HG03095 (cell line): ENCODE results near the gene FAM219A.
A peak's percentile ranks its signal among the peaks of the same experiment; 100 is the strongest.

Source experiments
- ATAC-seq: cut with Tn5 transposase; IDR thresholded peaks from one replicate; pipeline ENCODE4 v1.9.1; 2021; ENCODE audit warnings: moderate library complexity; ENCODE audit not compliant: unreplicated experiment

The FAM219A gene, protein sequence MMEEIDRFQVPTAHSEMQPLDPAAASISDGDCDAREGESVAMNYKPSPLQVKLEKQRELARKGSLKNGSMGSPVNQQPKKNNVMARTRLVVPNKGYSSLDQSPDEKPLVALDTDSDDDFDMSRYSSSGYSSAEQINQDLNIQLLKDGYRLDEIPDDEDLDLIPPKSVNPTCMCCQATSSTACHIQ

DNA sequence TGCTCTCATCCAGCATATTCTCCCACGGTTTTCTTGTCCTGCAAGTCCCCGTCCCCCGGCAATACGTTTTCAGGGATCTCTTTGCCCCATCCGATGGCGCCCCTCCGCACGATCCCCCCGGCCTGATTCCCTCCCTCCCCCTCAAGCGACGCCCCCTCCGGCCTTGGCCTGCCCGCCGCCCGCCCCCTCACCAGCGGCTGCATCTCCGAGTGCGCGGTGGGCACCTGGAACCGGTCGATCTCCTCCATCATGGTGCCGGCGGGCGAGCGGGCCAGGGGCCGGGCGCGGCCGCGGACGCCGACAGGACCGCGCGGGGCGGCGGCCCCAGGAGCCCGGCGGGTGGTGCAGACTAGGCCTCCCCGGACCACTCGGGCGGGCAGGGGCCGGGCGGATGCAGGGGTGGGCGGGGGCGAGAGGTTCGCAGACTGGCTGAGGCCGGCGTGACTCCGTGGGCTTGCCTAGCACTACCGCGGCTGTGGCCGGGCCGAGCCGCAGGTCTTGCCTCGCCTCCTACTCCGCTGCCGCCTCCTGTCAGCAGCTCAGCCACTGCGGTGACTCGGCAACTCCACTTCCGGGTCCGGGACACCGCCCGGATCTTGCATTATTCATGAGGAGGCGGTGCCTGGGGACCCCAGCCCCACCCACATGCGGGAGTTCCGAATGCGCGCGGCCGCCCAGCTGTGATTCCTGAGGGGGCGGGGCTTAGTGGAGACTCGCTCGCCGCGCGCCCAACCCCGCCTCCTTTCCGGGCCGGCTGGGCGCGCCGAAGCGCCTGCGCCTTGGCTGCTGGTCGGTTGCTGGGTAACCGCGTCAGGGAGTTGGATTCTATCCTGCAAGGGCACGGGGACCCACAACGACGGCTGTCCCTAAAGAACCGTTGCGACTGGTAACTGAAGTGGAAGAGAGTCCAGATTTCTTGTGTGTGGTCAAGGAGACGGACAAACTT lies at the start of gene FAM219A, which contains the start of gene DNAI1:
Gene FAM219A (minus strand): TSS at position 558 of the 946 bp plus-strand sequence. CDS start 307 bp downstream, at position 251.
Gene DNAI1 (plus strand): TSS at position 793 of the 946 bp plus-strand sequence. CDS start 201 bp downstream, outside the sequence.
- ATAC-seq: peak; percentile 99

DNA sequence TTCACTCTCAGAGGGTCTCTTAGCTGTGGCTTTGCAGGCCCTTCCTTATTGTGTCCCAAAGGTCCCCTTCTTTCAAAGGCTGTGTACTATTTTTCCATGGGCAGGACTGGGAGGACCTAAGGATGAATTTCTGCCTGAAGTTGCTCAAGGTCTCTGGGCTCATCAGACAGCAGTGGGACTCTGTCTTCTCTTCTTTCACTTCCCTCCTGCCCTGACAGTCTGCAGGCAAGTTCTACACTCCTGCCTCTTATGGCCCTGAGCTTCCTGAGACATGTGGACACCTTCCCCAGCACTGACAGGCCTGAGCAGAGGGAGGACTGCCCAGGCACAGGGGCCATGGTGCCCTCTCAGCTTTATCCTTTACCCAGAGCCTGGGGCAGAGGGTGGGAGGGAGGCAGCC lies 49.6 kb upstream of the FAM219A start:
- ATAC-seq: no peak

DNA sequence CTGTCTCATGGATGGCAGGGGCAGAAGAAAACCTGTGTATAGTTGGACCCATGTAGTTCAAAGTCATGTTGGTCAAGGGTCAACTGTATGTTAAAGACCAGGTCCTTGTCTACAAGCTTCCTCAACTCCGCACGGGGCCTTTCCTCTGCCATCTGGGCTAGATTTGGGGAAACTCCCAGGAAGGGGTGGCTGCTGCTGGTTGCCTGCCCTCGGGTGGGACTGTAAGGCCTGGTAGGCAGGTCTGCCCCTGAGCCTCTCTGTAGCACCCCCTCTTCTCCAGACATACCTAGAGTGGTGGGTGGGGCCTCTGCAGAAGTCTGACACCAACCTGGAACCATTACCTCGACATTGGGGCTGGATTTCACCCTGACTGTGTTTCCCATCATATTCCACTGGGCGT lies 49.2 kb upstream of the FAM219A start:
- no peak for ATAC-seq

DNA sequence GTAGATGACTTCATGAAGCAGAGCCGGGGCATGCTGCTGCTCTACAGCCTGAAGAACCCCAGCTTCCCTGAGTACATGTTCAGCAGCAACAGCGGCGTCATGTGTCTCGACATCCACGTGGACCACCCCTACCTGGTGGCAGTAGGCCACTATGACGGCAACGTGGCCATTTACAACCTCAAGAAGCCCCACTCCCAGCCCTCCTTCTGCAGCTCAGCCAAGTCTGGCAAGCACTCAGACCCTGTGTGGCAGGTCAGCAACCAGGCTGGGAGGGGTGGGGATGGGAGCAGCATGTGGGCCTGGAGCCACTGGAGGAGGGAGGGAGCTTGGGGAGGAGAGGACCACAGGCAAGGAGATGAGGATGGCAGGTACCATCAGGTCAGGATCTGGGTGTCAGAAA lies 48.3 kb upstream of the FAM219A start:
- ATAC-seq: no peak

DNA sequence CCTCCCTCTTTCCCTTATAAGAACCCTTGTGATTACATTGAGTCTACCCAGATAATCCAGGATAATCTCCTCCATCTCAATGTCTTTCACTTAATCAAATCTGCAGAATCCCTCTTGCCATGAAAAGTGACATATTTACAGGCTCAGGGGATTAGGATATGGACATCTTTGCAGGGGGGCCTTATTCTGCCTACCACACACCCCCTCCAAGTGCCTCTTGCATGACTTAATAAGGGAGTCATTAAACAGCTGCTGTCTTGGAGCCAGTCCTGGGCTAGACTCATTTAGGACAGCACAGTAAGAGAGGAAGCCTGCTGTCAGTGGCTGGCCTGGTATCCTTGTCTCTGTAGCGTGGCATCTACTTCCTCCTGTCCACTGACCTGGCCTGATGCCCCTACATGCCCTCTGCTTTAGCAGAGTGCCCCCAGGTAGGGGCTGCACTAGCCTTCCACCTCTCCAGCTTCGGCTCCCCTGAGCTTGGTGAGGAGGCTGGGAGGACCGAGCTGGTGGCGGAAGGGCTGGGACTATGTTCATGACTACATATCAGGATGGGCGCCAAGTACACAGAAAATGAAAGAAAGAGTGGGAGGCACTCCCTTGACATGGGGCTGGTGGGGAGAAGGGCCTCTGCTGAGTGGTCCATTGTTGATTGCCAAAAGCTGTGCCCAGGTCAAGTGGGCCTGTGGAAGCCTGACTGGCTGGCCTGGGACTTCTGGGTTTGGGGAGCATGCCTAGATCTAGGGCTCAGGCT lies 47.2 kb upstream of the FAM219A start:
- ATAC-seq: no peak

DNA sequence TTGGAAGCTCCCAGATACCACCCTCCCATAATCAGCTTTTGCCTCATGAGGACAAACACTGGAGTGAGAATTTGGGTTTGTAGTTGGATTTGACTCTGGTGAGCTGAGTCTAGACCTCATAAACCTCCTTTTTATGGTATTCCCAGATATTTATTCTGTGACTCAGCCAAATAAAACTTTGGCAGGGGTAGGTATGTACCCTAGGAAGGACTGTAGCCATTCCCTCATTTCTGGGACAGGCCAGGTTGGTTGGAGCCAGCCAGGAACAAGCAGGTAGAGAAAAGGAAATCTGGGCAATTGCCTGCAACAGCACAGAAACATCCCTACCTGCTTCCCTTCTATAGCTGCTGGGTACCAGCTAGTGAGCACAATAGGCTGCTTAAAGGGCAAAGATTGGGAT lies 45.0 kb upstream of the FAM219A start:
- ATAC-seq: no peak

DNA sequence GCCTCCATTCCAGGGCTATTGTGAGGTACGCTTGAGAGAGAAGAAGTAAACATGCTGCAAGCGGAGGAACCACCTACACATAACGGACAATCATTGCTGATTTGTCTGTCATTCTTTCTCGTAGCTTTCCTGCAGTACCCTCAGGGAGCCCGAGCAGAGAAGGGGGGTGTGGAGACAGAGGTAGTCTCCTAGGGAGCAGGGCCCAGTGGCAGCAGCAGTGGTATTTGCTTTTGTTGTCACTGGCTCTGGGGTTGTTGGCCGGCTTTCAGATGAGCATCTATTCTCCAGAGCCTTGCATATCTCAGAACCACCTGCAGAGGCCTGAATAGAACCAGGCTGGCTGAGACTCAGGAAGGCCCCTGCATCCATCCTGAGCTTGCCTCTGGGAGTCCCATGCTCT lies 44.5 kb upstream of the FAM219A start:
- no peak for ATAC-seq

DNA sequence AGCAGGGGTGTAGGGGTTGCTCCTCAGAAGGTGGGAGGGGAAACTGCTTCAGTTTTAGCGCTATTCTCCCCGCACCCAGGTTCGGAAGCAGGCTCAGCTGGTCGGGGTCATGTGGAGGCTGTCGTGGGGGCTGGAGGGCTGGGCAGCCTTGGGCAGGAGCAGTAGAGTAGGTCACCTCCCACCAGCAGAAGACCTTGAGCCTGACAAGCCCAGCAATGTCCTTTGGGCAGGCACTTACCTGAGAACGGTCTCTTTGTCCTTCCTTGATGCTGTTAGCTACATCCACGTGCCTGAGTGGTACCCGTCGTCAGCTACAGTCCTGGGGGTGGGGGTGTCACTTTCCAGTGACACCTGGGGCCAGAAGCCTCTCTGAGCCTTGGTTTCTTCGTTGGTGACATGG lies 44.1 kb upstream of the FAM219A start:
- no peak for ATAC-seq

DNA sequence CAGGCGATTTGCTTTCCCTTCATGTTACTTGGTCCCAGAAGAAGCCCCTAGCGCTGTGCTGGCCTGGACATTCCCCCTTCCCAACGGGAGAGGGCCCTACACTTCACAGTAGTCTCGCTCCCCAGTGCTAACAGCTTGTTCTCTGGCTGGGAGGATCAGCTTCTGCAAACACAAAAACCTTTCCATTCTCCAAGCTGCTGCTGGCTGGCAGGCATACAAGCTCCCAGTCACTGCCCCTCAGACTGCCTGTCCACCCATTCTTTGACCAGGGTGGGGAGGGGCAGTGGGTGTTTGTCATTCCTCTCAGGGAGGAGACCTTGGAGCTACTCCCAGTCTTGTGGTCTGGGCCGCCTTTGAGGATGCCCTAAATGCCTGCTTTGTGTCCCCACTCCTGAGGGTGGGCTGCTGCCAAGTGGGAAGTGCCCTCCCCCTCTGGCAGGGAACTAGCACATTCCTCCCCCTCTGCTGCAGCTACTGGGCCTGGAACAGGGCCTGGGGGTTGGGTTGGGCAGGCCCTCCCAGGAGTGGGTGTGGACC lies 43.6 kb upstream of the FAM219A start:
- no peak for ATAC-seq

DNA sequence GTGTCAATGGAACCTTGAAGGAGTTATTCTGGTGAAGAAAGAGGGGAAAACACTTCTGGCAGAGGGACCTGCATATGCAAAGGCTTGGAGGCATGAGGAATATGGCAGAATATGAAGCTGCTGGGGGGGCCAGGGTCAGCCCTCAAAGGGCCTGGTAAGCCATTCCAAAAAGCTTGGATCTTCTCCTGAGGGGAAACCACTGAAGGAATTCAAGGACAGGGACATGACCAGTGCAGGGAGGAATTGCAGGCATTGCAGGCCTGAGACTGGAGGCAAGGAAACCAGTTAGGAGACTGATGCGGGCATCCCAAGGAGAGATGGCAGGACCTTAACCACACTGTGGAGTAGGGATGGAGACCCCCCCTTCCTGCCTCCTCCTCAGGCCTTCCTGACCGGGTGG lies 43.0 kb upstream of the FAM219A start:
- no peak for ATAC-seq

DNA sequence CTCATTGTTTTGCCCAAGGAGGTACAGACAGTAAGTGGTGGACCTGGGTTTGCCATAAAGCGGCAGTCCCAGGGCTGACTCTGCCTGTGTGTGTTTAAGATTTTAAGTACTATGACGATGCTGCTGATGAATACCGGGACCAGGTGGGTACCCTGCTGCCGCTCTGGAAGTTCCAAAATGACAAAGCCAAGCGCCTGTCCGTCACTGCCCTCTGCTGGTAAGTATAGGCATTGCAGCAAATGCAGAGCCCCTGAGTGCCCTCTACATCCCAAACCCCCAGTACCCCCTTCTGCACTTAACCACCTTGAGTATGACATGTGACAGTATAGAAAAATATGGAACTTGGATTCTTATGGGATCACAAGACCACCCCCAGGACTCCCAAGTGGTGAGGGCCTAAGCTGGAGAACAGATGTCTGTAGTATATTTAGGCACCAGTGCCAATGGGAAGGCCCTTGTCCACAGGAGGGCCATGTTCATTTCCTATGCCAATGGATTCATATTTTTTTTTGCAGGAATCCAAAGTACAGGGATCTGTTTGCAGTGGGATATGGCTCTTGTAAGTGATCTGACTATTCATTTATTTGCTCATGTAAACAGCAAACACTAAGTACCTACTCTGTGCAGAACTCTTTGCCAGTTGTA lies 42.4 kb upstream of the FAM219A start:
- no peak for ATAC-seq

DNA sequence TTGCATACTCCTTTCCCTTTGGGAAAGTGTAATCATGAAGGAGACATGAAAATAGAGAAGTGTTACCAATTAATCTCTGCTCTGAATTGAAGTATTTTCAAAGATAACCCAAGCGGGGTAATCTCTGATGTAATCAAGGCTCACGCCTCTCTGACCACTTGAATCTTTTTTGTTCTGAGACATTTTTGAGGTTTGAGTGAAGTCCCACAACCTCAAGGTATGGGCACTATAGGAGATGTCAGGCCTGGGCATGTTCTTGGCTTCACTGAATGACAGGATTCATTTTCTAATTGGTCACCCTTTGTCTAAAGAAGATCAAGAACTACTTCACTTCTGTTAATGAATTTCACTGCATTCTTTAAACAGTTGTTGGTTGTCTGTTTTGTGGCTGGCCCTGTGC lies 40.7 kb upstream of the FAM219A start:
- no peak for ATAC-seq

DNA sequence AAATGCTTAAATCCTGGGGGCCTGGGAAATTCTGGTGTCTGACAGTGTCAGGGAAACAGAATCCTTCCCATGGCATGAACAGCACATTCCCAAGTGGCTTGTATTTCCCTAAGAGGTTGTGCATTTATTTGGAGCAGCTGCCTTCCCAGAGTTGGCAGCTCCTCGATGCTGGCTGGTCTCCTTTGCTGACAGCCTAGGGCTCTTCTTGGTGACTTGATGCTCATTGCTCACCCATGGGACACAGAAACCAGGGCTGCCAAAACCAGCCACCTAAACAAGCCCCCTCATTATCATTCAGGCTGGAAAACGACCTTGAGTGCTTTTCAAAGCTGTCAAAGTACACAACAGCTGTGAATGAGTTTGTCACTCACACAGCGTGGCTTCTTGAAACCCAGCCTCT lies 40.2 kb upstream of the FAM219A start:
- no peak for ATAC-seq

DNA sequence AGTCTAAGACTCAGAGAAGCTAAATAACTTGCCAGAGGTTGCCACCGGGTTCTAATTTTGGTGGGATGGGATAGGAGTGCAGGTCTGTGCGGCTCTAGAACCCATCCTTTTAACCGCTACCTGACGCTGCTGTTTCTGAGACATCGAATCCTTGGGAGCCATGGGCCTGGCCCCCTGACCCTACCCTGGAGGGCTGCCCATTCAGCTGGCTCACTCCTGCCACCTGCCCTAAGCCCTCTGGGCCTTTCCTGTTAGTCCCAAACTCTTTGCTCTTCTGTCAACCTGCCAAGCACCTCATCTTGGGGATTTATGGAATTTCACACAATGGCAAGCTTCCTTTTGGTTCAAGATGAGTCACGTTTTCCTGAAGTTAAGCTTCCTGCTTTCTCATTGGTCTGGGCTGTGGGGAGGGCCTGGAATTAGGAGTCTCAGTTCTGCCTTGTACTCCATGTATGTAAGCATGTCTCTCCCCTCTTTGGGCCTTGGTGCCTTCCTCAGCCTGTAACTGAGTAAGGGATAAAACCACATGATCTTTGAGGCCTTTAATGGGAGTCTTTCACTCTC lies 37.9 kb upstream of the FAM219A start:
- ATAC-seq: no peak

DNA sequence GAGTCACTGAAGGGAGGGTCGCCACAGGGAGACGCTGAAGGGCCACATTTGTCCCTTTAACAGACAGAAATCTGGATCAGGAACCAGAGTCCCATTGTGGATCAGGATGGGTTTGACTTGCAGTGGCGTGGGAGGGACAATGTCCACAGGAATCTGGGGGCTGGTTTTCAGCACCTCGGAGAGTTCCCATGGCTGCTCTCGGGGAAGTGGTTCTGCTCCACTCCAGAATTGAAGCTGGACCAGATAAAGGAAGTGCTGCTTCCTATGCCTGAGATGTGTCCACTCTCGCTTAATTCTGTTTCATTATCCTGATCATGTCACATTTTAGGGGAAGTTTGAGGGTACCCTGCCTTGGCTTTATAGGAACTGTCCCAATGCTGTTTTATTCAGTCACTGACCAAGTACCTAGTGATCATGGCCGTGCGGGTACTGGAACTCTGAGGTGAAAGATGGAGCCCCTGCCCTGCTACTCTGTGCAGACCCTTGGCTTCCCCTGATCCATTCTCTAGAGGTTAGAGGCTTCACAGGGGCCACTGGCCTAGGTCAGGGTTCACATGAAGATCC lies 35.7 kb upstream of the FAM219A start:
- ATAC-seq: no peak

DNA sequence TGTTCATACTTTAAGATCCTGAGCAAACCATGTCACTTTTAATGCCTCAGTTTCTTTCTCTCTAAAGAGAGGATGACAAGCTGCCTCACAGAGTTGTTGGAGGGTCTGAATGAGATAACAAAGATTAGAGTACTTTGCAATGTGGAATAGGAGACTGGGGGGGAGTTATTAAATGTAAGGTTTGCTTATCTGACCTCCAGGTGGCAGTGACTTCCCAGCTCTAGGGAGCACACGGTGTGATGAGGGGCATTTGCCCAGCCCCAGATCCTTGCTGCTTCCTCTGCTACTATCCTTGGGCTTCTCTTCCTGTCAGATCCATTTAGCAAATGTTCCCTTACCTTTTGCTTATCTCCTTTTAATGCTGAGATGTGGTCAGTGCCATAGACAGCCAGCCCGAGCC lies 33.7 kb upstream of the FAM219A start:
- no peak for ATAC-seq

DNA sequence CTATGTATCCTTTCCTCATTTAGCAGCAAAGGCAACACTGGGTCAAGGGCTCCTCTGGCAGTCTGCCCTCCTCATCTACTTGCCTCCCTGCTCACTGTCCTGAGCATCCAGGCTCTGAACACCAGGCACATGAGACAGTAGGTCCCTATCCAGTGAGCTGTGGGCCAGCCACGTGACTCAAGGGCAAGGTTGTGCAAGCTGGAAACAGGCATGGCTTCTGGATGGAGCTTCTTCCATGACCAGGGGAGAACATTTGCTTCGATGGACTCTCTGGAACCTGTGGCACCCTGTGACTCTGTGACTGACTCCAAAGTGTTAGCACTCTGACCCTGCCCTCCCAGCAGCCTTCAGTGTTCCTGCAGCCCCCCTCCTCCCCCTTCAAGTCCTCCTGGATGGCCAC lies 33.2 kb upstream of the FAM219A start:
- ATAC-seq: no peak

DNA sequence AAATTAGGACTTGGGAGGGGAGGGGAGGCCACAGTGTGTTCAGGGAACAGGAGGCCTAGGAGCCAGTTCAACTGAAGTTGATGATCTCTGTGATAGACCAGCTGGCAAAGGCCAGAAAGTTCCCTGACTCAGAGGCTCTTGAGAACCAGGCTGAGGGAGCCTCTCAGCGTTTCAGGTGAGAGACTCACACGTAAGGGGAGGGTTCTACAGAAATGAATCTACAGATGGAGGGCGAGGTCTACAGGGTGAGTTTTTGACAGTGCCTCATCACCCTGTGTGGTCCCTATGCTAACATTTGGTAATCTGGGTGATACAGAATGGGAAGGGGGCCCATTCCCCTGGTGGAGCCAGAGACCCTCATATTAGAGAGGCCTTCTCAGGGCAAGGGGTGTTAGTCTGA lies 32.4 kb upstream of the FAM219A start:
- ATAC-seq: no peak

DNA sequence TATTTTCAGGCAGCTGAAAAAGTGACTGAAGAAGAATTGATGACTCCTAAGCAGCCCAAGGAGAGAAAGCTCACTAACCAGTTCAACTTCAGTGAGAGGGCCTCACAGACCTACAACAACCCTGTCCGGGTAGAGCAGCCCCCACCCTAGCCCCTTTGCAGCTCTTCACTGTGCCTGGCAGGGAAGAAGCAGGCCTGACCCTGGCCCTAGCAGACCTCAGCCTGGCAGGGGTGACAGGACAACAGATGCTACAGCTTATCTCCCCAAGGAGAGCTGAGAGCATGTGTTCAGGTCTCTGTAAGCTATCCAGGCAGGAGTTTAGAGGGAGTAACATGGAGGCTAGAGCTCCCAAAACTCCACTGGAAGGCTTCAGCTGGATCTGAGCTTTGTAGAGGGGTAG lies 32.0 kb upstream of the FAM219A start:
- no peak for ATAC-seq

DNA sequence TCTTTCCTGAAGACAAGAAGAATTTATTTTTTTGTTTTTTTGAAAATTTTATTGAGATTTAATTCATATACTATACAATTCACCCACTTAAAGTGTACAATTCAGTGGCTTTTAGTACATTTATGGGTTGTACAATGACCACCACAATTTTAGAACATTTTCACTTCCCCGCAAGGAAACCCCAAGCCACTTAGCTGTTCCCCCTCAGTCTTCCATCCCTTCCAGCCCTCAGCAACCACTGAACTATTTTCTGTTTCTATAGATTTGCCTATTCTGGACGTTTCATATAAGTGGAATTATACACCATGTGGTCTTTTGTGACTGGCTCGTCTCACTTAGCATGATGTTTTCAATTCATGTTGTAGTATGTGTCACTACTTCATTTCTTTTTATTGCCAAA lies 28.2 kb upstream of the FAM219A start:
- no peak for ATAC-seq
